ENCODE results near the gene UGT1A8. TPM values are rescaled to one million over a fixed set of nuclear protein-coding genes. Genes with fewer than 3 reads are reported as not detected.

Gene UGT1A8
- total RNA-seq, 1 donor from 2014 or later, result not detected

DNA sequence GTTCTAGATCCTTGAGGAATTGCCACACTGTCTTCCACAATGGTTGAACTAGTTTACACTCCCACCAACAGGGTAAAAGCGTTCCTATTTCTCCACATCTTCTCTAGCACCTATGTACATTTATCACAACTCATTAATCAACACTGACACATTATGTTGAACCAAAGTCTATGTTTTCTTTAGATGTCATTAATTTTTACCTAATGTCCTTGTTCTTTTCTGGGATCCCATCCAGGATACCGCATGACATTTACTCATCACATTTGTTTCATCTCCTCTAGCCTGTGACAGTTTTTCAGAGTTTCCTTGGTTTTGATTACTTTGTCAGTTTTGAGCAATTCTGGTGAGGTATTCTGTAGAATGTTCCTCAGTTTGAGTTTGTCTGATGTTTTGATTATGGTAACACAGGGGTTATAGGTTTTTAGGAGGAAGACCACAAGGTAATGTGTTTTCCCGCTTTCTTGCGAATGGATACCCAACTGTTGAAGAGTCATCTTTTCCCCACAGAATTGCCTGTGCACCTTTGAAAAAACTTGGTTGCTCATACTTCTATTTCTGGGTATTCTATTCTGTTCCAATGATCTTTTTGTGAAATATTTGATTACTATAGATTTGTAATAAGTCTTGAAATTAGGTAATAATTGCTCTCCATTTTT is 51.3 kb downstream of the UGT1A8 start:
- no peak for DNase-seq (ENCODE audit: extremely low spot score, unreplicated experiment)
- TF ChIP-seq, protein P1, sequence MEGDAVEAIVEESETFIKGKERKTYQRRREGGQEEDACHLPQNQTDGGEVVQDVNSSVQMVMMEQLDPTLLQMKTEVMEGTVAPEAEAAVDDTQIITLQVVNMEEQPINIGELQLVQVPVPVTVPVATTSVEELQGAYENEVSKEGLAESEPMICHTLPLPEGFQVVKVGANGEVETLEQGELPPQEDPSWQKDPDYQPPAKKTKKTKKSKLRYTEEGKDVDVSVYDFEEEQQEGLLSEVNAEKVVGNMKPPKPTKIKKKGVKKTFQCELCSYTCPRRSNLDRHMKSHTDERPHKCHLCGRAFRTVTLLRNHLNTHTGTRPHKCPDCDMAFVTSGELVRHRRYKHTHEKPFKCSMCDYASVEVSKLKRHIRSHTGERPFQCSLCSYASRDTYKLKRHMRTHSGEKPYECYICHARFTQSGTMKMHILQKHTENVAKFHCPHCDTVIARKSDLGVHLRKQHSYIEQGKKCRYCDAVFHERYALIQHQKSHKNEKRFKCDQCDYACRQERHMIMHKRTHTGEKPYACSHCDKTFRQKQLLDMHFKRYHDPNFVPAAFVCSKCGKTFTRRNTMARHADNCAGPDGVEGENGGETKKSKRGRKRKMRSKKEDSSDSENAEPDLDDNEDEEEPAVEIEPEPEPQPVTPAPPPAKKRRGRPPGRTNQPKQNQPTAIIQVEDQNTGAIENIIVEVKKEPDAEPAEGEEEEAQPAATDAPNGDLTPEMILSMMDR (IDR thresholded peaks at IDR 0.05), result no peak
- H3K4me3 Mint-ChIP-seq (ENCODE audit: unreplicated experiment), result no peak overlapping the region
- H3K36me3 Mint-ChIP-seq (ENCODE audit: unreplicated experiment), result no peaks in the 10 kb centered on the region
- peaks cover 19% of the 10 kb centered on the region for H3K27me3 Mint-ChIP-seq (ENCODE audit: unreplicated experiment)
- peaks cover 3% of the 10 kb centered on the region for H3K9me3 Mint-ChIP-seq (ENCODE audit: unreplicated experiment)
- H3K27ac Mint-ChIP-seq (ENCODE audit: unreplicated experiment), result no peak overlapping the region
- no peaks in the 10 kb centered on the region for H3K4me1 Mint-ChIP-seq (ENCODE audit: unreplicated experiment)

DNA sequence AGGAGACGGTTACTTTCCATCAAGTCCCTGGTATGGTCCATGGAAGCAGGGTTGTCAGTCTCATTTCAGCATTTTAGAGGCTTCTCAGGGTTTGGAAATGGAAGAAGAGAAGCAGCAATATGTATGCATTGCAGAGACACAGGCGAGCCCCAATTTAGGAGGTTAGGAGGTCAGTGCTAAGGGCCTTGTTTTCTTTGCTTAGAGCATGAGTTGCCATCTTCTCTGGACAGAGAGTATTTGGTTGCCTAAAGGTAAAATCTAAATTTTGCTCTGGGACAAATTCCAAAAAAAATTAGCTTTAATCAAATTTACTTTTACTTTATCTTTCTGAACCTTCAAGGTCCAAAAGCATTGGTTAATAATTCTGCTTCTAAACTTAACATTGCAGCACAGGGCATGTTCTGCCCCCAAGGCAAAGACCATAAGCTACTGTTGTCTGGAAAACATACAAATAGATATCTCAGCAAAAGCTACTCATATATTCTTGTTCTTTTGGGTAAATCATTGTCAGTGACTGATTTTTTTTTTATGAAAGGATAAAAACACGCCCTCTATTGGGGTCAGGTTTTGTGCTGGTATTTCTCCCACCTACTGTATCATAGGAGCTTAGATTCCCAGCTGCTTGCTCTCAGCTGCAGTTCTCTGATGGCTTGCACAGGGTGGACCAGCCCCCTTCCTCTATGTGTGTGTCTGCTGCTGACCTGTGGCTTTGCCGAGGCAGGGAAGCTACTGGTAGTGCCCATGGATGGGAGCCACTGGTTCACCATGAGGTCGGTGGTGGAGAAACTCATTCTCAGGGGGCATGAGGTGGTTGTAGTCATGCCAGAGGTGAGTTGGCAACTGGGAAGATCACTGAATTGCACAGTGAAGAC is 54.1 kb downstream of the UGT1A8 start, which contains the start of gene UGT1A9:
UGT1A9 (plus strand) TSS at position 609 of the 872 bp plus-strand sequence; CDS start at position 646, 37 bp downstream.
- Mint-ChIP-seq H3K36me3 (ENCODE audit: unreplicated experiment) (no peaks in the 10 kb centered on the region), H3K27me3 (ENCODE audit: unreplicated experiment) (peaks cover 14% of the 10 kb centered on the region), H3K9me3 (ENCODE audit: unreplicated experiment) (peaks cover 3% of the 10 kb centered on the region), H3K4me1 (ENCODE audit: unreplicated experiment) (peaks cover 4% of the 10 kb centered on the region), H3K4me3 (ENCODE audit: unreplicated experiment) (no peak within 1 kb of the TSS), H3K27ac (ENCODE audit: unreplicated experiment) (no peak within 1 kb of the TSS)
- TF ChIP-seq, protein P1 (IDR thresholded peaks at IDR 0.05), result no peak
- DNase-seq (ENCODE audit: extremely low spot score, unreplicated experiment), result no peak

DNA sequence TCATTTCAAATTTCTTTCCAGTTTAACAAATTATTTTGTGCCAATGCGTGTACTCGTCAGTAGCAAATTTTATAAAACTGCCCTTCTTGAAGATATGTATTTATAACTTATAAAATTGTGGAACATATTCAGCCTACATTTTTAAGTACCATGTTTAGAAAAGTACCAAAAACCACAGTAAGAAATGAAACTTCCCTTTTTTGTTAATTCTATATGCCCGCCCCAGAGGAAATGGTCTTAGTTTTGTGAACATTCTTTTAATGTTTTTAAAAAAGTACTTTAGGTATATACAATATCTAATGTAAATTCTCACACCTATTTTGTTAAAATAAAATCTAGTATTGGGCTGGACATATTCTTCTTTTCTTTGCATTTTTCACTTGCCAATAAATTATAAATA is 55.5 kb downstream of the UGT1A8 start:
- H3K9me3 Mint-ChIP-seq (ENCODE audit: unreplicated experiment), result peaks cover 3% of the 10 kb centered on the region
- peaks cover 4% of the 10 kb centered on the region for H3K4me1 Mint-ChIP-seq (ENCODE audit: unreplicated experiment)
- TF ChIP-seq, protein P1 (IDR thresholded peaks at IDR 0.05), result no peak
- no peak overlapping the region for H3K27ac Mint-ChIP-seq (ENCODE audit: unreplicated experiment)
- peaks cover 11% of the 10 kb centered on the region for H3K27me3 Mint-ChIP-seq (ENCODE audit: unreplicated experiment)
- no peak overlapping the region for H3K4me3 Mint-ChIP-seq (ENCODE audit: unreplicated experiment)
- DNase-seq (ENCODE audit: extremely low spot score, unreplicated experiment), result no peak
- H3K36me3 Mint-ChIP-seq (ENCODE audit: unreplicated experiment), result no peaks in the 10 kb centered on the region

DNA sequence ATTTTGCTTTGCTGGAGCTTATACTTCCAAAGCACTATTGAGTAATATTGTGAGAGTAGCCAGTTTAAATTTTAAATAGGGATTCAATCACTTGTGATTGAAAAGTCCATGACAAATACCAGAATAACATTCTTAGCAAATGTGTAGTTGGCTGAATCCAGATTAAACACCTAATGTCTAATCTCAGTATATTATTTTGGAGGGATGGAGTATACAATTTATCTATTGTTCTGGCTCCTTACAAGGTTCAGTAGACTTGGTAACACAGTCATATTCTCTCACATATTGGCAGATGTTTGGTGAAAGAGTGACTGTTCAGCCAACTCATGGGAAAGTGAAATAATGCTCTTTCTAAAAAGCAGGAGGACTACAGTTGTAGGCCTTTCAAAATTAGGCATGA is 56.5 kb downstream of the UGT1A8 start:
- Mint-ChIP-seq H3K27me3 (ENCODE audit: unreplicated experiment) (peaks cover 4% of the 10 kb centered on the region), H3K9me3 (ENCODE audit: unreplicated experiment) (peaks cover 3% of the 10 kb centered on the region), H3K36me3 (ENCODE audit: unreplicated experiment) (no peaks in the 10 kb centered on the region), H3K27ac (ENCODE audit: unreplicated experiment) (no peak overlapping the region), H3K4me3 (ENCODE audit: unreplicated experiment) (no peak overlapping the region), H3K4me1 (ENCODE audit: unreplicated experiment) (peaks cover 4% of the 10 kb centered on the region)
- TF ChIP-seq, protein P1 (IDR thresholded peaks at IDR 0.05), result no peak
- DNase-seq (ENCODE audit: extremely low spot score, unreplicated experiment), result no peak

DNA sequence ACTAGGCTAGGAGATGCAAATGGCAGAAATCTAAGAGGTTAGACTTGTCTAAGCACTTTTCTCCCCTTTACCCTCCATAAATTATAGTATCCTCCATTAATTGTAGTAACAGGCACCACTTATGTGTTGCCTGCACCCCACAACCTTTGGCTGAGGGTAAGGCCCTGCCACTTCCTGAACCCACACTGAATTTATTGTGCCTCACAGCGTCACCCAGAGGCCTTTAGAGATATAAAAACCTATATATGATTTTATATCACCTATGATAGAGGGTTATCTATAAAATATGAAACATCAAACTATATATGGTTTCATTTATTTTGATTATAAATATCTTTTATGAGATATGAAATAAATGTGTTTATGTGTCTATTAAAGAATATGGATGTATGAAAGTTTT is 56.9 kb downstream of the UGT1A8 start:
- no peaks in the 10 kb centered on the region for H3K36me3 Mint-ChIP-seq (ENCODE audit: unreplicated experiment)
- peaks cover 3% of the 10 kb centered on the region for H3K9me3 Mint-ChIP-seq (ENCODE audit: unreplicated experiment)
- no peak overlapping the region for H3K27ac Mint-ChIP-seq (ENCODE audit: unreplicated experiment)
- H3K27me3 Mint-ChIP-seq (ENCODE audit: unreplicated experiment), result peaks cover 4% of the 10 kb centered on the region
- H3K4me3 Mint-ChIP-seq (ENCODE audit: unreplicated experiment), result no peak overlapping the region
- DNase-seq (ENCODE audit: extremely low spot score, unreplicated experiment), result no peak
- TF ChIP-seq, protein P1 (IDR thresholded peaks at IDR 0.05), result no peak
- peaks cover 4% of the 10 kb centered on the region for H3K4me1 Mint-ChIP-seq (ENCODE audit: unreplicated experiment)
